Stimulated activated CD8-positive, alpha-beta memory T cell treated with anti-CD3 and anti-CD28 coated beads, Interleukin-4, amount 100 ng/mL, for 24 hours (primary cell): ENCODE measurements around the gene GADD45G.

Source experiments
- DNase-seq: peaks from one replicate; pipeline ENCODE4 v3.0.0-alpha.2; 2020; ENCODE audit warnings: low read depth

GADD45G gene

DNA sequence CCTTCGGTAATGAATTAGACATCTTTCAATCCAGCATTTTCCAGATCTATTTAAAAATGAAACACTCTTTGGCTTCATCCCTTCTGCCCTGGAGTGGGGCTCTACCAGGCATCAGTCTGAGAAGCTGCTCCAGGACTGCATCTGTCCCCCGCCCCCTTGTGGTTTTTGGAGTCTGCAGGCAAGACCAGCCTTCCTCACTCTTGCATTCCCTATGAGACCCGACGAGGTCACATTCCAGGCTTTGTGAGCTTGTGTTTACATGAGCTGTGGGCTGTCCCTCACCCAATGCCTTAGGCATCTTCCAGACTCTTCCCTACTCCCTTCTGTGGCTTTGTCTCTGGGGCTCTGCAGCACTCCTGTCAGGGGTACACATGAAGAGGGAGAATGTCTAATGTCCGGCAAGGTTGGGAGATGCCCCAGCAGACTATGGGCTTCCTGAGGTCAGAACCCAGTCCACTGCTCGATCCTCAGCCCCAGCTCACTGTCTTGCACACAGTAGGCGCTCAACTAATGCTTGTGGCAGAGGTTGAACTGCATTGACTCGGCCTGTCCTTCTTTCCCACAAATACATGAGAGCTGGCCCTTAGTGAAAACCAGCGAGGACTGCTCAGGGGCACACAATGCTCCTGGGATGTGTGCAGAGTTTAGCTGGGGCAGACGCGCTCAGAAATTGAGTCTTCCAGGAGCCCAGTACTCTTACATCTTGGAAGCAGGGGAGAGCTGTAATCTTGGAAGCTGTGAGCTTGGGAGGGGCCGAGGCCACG lies 11.7 kb upstream of the GADD45G start:
- DNase-seq: no peak

DNA sequence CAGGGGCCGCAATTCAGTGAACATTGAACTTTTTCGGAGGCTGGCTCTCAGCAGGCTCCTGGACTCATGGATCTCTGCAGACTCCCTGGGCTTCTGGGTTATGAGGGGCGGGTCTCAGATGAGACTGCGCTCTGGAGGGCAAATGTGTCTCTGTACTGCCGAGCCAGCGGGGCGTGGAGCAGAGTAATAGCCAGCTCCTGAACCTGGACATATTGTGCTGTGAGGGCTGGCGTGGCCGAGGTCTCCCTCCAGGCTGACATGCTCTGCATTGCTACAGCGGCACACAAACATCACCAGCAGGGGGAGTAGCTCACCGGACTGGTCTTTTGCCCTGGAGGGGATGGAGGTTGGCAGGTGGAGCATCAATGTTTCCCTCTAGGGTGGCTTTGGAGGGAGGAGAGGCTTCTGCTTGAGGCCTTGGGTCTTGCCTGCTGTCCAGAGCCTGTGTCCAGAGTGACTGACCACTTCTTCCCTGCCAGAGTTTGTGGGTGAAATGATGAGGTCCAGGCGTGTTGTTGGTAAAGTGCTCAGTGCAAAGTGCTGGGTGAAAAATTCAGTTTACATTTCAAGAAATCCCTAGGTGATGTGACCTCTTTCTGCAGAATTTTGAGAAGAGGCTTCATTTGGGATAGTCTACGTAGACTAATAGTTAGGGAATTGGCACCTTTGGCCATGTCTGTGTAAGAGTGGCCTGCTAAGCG lies 10.9 kb upstream of the GADD45G start:
- peak; percentile 51 for DNase-seq

DNA sequence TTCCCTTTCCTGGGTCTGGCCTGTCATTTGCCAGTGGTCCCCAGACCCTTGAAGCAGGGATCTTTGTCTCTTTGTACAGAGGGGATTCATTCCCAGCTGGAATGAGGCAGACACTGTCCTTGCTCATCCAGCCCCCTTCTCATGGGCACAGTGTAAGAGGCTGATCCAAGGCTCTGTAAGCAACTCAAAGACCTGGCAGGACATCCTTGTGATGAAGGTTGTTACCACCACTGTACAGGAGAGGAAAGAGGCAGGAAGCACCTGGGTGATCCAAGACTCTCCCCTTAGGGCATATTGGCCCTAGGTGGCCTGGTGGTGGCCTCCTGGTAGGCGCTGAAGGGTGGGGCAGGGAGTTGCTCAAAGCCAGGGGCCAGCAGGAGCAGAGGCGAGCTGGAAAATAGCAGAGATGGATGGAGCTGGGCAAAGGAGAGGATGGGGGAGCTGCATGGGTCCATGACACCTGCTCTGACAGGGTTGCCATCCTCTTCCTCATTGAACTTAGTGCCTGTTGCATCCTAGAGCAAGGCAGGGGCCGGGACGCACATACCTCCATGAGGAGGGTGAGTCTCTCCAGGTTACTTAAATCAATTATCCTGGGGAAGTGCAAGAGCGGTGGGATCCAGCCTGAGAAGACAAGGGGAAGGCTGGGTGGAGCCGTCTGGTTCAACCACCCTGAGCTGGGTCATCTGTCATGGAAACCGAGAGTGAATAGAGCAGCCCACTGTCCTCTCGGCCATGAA lies 9.8 kb upstream of the GADD45G start:
- no peak for DNase-seq

DNA sequence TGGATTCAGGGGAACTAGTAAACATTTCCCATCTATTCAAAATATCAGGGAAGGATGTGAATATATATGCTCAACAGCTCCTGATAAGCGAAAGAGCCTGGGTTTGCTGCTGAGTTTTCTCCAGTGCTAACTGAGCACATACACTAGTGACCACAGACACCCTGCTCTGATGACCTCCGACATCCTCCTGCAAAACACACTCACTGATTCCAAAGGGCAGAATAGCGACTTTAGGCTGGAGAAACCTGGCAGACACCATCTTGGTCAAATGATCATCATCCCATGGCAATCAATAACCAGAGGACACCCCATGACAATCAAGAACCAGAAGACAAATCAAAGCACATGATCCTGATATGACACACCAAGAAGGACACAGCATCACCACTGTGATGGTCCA lies 9.2 kb upstream of the GADD45G start:
- no peak for DNase-seq

DNA sequence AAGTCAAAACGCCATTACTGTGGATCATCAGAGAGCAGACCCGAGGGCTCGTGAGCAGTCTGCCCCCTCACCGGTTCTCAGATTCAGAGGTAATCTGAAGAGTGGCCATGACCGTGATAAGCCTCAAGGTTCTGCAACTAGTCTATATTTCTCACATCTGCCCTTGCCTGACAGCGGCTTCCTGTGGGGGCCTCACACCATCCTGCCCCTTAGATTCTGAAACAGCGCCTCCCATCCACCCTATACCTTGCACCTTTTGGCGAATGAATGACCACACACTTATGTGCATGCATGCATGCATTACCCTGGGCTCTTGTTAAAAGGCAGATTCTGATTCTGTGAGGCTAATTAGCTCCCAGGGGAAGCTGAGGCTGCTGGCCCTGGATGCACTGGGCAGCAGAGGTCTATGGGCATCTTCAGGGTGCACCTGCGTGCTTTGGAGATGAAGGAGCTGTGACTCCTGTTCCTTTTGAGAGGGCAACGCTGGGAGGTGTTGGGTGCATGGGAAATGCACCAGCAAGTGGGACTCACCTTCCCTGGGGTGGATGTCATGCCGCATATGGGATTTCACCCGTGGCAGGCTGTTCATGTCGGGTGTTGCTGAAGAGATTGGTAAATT lies 7.8 kb upstream of the GADD45G start:
- DNase-seq: no peak

DNA sequence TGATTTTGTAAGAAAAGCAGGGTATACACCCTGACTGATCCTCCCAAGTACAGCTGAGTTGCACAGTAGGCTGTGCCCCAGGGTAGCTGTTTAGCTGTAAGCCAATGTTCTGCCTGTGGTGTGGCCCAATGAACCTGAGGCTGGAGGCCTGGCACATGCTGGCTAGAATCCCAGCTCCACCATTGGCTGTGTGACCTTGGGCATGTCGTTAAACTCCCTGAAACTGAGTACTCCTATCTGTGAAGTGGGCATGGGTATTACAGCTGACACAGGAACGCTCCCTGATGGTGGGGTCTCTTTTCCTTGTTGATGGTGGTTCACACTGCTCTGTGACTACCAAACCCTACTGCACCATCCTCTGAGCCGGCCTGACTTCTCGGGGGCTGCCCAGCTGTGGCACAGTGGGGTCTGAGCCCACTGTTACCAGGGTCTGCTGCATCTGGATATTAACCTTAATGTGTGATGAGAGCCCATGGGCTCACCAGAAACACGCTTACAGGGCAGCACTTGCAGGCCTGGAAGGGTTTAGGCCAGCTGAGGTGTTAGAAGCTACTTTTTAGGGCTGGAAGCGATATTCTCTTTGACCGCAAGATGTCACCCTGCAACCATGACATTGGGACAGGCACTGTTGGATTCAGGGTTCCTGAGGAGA lies 7.0 kb upstream of the GADD45G start:
- peak; percentile 19 for DNase-seq

DNA sequence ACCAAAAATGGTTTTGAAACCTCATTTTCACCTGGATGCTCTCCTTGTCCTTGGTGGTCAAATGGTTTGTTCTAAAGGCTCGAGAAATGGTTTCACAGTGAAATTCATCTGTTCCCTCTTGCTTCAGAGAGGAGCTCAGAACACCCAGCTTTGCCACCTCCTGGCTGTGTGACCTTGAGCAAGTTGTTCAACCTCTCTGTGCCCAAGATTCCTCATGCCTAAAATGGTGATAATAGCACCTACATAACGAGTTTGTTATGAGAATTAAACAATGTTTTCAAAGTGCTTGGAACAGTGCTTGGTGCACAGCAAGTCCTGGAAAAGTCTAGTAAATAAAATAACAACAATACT lies 6.5 kb upstream of the GADD45G start:
- no peak for DNase-seq

DNA sequence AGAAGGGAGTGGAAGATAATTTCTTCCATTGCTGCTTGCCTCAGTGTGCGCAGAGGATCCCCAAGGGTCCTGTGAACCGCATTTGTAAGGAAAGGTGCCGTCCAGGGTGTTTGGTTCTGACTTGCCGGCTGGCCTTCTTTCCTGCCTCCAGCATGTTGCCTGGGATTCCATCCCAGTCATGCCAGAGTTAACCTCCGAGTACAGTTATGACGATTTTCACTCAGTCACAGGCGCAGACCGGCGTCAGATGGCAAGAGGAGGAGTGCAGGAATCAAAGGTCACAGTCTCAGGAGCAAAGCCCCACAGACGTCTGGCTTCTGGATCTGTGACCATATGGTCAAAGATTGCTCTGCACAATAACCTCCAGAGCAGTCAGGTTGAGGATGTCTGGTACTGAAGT lies 5.9 kb upstream of the GADD45G start:
- DNase-seq: no peak

DNA sequence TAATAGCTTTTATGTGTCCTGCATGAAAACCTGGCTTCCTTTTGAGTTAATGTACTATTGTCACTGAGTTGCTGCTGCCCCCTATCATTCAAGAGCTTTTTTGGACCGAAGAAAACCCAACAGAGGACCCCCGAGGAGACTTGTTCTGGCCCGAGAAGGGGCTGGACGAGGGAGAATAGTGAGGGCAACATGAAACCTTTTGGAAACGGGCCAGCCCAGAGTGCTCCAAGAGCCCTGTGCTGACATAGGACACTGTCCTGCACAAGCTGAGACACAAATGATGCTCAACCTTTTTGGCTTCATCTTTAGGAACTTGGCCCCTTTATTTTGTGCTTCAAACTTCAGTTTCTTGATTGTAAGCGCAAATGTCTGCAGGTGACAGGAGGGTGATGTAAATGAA lies 4.0 kb upstream of the GADD45G start:
- no peak for DNase-seq

DNA sequence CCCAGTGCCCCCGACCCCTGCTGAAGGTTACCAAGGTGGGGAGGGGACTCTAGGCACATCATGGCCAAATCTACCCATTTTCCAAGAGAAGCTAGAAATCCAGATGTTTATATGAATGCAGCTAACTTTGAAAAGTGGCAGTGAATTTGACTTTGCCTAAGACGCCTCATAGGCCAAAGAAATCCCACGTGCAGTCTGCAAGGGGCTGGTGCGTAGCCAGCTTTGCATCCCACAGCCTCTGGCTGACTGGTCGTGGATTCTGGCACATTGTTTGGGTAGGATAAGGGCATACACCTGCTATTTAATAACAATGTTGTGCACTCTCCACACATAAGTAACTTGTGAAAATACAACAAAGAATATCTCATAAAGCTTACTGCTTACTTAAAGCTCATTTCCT lies 3.5 kb upstream of the GADD45G start:
- DNase-seq: no peak

DNA sequence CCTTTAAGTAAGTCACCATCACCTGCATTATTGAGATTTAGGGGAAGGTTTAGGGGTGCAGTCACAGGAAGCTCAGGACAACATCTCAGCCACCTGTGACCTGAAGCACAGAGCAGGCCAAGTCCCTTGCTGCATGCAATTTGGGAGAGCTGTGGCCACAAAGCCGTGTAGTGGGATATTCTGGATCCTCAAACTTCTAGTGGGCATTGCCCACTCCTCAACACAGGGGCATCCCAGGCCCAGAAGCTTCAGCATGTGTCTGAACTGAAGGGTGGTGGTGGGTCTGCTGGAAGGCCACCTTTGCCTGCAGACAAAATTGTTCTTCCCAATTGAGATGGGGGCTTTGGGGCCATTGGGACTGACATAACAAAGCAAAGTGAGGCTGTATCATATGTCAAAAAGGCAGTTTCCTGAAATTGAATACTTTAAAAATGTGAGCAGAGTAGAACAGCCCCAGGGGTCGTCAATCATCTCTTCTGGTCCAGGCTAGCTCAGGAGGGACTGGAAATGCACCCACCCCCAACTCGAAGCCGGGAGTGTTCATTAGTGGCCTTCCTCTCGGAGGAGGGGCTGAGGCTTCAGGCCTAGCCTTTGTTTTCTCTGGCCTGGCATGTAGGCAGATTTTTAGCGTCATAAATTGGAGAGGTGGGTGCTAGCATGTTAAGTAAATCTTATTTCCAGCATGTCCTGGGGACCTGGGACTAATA lies 2.8 kb upstream of the GADD45G start:
- DNase-seq: no peak

DNA sequence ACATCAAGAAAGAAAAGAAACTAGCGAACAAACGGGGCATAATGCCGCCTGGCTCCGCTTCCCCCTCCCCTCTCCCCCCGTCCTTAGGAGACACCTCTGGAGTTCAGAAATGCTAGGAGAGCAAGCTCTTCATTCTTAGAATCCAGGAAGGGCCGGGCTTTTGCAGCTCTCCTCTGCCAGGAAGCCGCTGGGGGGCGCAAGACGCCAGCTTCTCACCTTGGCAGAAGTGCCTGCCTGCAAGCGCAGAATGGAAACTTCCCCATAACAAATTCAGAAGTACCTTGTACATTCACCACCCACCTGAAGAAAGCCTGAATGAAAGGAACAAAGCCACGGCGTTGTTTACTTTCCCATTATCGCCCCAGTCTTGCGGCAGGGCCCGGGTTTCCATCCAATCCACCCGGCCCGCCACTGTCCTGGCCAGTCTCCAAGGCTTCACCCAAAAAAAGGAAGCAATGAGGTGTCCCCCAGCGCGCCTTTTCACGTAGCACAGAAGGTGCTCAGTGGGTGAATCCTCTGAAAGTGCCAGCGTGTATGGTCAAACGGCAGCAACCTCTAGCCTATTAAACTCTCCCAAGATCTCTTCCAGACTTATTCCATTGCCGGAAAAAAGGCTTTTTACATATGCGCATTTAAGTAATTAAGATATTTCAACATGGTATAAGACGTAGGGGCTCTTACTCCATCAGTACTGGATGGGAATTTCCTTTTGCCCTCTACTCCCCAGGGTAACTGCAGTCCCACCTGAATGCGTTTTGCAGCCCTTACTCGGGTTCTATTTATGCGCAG lies 1.6 kb upstream of the GADD45G start:
- peak; percentile 79 for DNase-seq

DNA sequence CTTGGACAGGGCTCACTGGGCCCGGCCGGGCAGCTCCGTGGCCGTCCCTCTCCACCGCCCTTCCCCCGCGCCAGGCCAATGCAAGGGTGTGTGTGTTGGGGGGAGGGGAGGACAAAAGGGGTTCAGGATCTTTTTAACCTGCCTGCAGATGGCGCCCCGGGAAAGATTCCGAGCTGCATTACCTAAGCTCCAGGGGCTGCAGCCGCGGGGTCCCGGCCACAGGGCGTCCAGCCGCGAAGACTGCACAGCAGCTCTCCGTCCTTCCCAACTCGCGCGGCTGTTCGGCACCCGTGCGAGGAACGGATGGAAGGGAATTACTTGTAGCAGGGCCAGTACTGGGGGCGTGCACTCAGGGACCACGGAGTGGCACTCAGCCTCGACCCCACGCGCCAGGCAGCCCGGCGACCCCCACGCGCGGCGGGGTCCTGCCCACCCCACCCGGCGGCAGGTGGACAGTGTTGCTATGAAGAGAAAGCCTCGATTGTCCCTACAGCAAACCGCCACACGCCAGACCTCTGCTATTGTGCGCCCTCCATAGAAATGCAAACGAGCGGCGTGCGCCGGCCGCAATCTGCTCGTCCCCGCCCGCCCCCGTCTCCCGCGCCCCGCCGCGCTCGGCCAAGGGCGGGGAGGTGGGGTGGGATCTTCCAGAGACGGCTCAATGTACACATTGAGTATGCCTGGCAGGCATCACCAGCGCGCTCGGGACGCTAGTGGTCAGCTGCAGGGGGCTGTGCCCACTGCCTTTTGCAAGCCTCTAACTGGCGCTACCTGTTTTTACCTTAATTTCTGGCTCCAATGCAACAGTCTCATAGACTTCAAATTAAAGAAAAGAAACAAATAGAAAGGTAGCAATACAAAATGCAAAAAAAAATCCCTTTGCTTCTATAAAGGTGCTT lies 796 bp upstream of the GADD45G start:
- DNase-seq: no peak

DNA sequence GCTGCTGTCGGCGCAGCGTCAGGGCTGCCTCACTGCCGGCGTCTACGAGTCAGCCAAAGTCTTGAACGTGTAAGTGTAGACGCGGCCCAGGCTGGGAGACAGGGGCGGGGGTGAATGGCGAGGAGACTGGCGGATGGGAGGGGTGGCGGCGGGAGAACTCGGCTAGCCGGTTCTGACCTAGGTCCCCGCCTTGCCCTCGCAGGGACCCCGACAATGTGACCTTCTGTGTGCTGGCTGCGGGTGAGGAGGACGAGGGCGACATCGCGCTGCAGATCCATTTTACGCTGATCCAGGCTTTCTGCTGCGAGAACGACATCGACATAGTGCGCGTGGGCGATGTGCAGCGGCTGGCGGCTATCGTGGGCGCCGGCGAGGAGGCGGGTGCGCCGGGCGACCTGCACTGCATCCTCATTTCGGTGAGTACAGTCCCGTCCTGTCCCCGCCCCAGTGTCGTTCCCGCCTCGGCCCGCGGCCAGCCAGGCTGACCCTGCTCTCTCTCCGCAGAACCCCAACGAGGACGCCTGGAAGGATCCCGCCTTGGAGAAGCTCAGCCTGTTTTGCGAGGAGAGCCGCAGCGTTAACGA lies 745 bp downstream of the GADD45G start:
- DNase-seq: peak; percentile 47

DNA sequence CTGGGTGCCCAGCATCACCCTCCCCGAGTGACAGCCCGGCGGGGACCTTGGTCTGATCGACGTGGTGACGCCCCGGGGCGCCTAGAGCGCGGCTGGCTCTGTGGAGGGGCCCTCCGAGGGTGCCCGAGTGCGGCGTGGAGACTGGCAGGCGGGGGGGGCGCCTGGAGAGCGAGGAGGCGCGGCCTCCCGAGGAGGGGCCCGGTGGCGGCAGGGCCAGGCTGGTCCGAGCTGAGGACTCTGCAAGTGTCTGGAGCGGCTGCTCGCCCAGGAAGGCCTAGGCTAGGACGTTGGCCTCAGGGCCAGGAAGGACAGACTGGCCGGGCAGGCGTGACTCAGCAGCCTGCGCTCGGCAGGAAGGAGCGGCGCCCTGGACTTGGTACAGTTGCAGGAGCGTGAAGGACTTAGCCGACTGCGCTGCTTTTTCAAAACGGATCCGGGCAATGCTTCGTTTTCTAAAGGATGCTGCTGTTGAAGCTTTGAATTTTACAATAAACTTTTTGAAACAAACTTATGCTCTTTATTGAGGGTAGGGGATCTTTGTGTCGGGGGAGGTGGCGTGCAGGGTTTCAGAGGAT lies 1.3 kb downstream of the GADD45G start:
- DNase-seq: peak; percentile 14

DNA sequence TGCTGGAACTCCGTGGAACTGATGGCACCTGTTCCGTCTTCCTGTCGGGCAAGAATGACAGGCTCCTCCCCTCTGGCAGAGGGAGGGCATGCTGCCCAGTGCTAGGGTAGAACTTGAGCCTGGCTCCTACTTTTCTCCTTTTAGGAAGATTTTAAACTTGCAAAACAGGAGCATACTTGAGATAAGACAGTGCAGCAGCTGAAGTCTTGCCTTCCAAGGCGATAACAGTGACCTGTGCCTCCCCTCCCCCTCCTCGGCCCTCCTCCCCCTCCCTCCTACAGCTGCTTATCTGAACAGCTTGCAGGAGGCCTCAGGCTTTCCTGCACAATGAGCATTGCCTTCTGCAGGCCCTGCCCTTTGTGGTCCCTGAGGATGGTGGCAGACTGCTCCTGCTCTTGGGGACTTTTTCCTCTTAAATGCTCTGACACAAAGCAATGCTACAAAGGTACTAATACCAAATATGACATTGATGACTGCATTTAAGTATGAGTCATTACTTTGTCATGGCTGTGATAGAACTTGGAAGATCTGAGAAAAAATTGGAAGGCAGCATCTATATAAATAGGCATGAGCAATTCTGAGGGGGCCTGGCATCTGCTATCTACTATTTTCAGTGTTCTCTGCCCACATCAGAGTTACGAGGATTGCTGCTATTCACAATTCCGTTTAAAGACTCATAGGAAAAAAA lies 2.0 kb downstream of the GADD45G start:
- peak; percentile 12 for DNase-seq

DNA sequence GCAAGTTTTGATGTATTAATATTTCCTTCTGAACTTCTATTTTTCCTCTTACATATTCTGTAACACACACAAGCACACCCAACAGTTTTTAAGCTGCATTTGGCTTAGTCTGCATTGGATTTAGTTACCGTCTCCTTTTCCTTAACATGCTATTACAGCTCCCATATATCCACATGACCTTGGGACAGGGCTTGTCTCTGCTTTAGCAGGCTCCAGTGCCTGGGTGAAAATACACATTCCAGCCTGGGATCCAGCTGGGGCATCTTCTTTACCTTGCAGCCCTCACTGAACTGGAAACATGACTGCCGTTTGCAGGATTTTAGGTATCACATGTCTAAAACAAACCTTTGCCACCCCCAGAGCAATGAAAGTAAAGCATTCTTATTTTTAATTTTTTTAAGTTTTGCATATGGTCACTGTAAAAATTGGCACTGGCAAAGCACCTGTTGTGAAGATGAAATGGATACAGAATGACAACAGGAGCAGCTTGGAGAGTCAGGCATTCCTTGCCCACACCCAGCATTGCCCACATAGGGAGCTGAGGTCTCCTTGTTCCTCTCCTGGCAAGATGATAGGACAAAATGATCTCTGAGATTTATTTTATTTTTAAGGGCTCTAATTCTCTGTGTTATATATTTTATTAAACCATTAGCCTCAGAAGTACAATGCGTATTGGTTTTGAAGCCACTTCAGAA lies 4.0 kb downstream of the GADD45G start:
- DNase-seq: no peak
